Loucy (cell line): Measurements from ENCODE around the gene TTLL7.

Source experiments
- H2AFZ ChIP-seq: fragments of 200-600 bp; sonication (generic); 2 replicates; pipeline ENCODE4 v1.6.0; 2016; ENCODE audit warnings: antibody characterized with exemption, mild to moderate bottlenecking, low read length, moderate library complexity
- H3F3A ChIP-seq: fragments of 200-600 bp; 2 replicates; pipeline ENCODE4 v1.6.0; 2016; ENCODE audit warnings: antibody characterized with exemption, low read depth, mild to moderate bottlenecking
- H3K27me3 ChIP-seq: fragments of 200-600 bp; sonication (generic); 2 replicates; pipeline ENCODE4 v1.6.1; 2014; ENCODE audit warnings: low read length, mild to moderate bottlenecking; ENCODE audit not compliant: insufficient read depth, poor library complexity, severe bottlenecking
- H3K36me3 ChIP-seq: fragments of 200-600 bp; sonication (generic); 2 replicates; pipeline ENCODE4 v1.6.1; 2016; ENCODE audit warnings: low read length; ENCODE audit not compliant: insufficient read depth
- H3K4me1 ChIP-seq: fragments of 200-600 bp; sonication (generic); 2 replicates; pipeline ENCODE4 v1.5.1; 2014; ENCODE audit warnings: low read length, mild to moderate bottlenecking; ENCODE audit not compliant: insufficient read depth, poor library complexity, severe bottlenecking
- H3K4me2 ChIP-seq: fragments of 200-600 bp; sonication (generic); 2 replicates; pipeline ENCODE4 v1.6.0; 2014; ENCODE audit warnings: antibody characterized with exemption, low read length, low read depth, mild to moderate bottlenecking; ENCODE audit not compliant: poor library complexity, severe bottlenecking
- H3K4me3 ChIP-seq: fragments of 200-600 bp; sonication (generic); 2 replicates; pipeline ENCODE4 v1.5.1; 2014; ENCODE audit warnings: low read length, mild to moderate bottlenecking, mixed read lengths; ENCODE audit not compliant: poor library complexity, severe bottlenecking
- H3K79me2 ChIP-seq: fragments of 200-600 bp; sonication (generic); 2 replicates; pipeline ENCODE4 v1.6.1; 2014; ENCODE audit warnings: low read length; ENCODE audit not compliant: insufficient read depth
- H3K9ac ChIP-seq: fragments of 200-600 bp; sonication (generic); 2 replicates; pipeline ENCODE4 v1.6.0; 2014; ENCODE audit warnings: mild to moderate bottlenecking, low read depth, low read length, moderate library complexity; ENCODE audit not compliant: poor library complexity, severe bottlenecking
- H3K9me2 ChIP-seq: fragments of 200-600 bp; sonication (generic); replicated peaks from 2 replicates; pipeline ENCODE4 v1.6.1; 2016; ENCODE audit warnings: low read depth, low read length, mixed read lengths
- H3K9me3 ChIP-seq: fragments of 200-600 bp; sonication (generic); 2 replicates; pipeline ENCODE4 v1.6.1; 2014; ENCODE audit warnings: mild to moderate bottlenecking, antibody characterized with exemption, low read length, low read depth; ENCODE audit not compliant: insufficient read depth
- H4K20me1 ChIP-seq: fragments of 200-600 bp; sonication (generic); 2 replicates; pipeline ENCODE4 v1.6.0; 2014; ENCODE audit warnings: antibody characterized with exemption, low read length, mild to moderate bottlenecking; ENCODE audit not compliant: insufficient read depth, poor library complexity, severe bottlenecking
- CTCF ChIP-seq: fragments of 200-600 bp; sonication (generic); conservative IDR thresholded peaks from 2 replicates; pipeline ENCODE4 v1.5.1; 2014; ENCODE audit warnings: mild to moderate bottlenecking, antibody characterized with exemption, low read length
- EZH2phosphoT487 ChIP-seq: fragments of 200-600 bp; IDR thresholded peaks from 2 replicates; pipeline ENCODE4 v1.6.1; 2018; ENCODE audit warnings: antibody characterized with exemption, mild to moderate bottlenecking, moderate library complexity, borderline replicate concordance

The TTLL7 gene

DNA sequence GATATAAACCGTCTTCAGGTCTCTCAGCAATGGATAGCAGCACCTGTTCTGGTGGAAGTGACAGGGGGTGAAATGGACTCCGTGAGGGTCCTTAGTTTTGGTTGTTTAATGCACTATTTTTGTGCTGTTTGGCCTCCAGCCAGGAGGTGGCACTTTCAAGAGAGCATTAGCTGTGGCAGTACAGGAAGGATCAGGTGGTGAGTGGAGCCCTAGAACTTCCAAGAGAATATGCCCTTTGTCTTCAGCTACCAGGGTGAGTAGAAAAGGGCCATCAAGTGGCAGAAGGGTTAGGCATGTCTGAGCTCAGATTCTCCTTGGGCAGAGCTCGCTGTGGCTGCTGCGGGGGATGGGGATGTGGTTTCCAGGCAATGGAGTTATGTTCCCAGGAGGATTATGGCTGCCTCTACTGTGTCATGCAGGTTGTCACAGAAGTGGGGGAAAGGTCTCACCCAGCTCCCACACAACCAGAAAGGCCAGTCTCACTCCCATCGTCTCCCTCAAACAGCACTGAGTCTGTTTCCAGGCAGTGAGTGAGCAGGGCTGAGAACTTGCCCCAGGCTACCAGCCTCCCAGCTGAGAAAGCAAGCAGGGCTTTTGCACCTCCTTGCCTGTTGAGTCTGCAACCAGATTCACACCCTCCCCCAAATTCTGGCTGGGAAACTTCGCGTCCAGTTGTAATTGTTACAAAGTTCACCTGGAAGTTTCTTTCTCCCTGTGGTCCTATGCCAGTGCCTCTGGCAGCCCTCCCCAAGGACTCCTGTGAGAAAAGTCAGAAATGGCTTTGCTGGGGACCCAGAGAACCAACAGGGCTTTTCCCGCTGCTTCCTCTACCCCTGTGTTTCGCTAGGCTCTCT, 39.1 kb upstream of the TTLL7 start:
- no peaks in the 10 kb centered on the region for H3K9me3 ChIP-seq
- no peak overlapping the region for H3K9ac ChIP-seq
- no peak overlapping the region for H3K4me3 ChIP-seq
- H3K79me2 ChIP-seq = no peaks in the 10 kb centered on the region
- H3F3A ChIP-seq = no peaks in the 10 kb centered on the region
- no peaks in the 10 kb centered on the region for H3K9me2 ChIP-seq
- no peaks in the 10 kb centered on the region for H3K4me1 ChIP-seq
- H3K36me3 ChIP-seq = no peaks in the 10 kb centered on the region
- no peaks in the 10 kb centered on the region for H4K20me1 ChIP-seq
- H3K4me2 ChIP-seq = no peak overlapping the region
- peak overlapping the region; percentile 52; the same call in 1 of the 2 replicates for H2AFZ ChIP-seq
- peak; percentile 31; the same call in 1 of the 2 replicates for TF ChIP-seq CTCF
- no peak for TF ChIP-seq EZH2phosphoT487
- no peaks in the 10 kb centered on the region for H3K27me3 ChIP-seq

GRCh38 chr1:84031802-84032327, 32.9 kb upstream of the TTLL7 start:
- no peaks in the 10 kb centered on the region for H3K9me2 ChIP-seq
- no peak overlapping the region for H3K9ac ChIP-seq
- no peaks in the 10 kb centered on the region for H3K9me3 ChIP-seq
- H3K4me2 ChIP-seq = no peak overlapping the region
- no peaks in the 10 kb centered on the region for H3K27me3 ChIP-seq
- H3K79me2 ChIP-seq = no peaks in the 10 kb centered on the region
- H3K4me3 ChIP-seq = no peak overlapping the region
- TF ChIP-seq CTCF (no peak), EZH2phosphoT487 (no peak)
- H3F3A ChIP-seq = no peaks in the 10 kb centered on the region
- no peaks in the 10 kb centered on the region for H4K20me1 ChIP-seq
- no peaks in the 10 kb centered on the region for H3K36me3 ChIP-seq
- H3K4me1 ChIP-seq = no peaks in the 10 kb centered on the region
- H2AFZ ChIP-seq = no peak overlapping the region

- Histone ChIP-seq H3K4me3 (no peak overlapping the region), H3K36me3 (no peaks in the 10 kb centered on the region), H3K9ac (no peak overlapping the region), H3K4me1 (no peaks in the 10 kb centered on the region), H3K27me3 (no peaks in the 10 kb centered on the region), H3K79me2 (no peaks in the 10 kb centered on the region), H3K9me2 (no peaks in the 10 kb centered on the region), H3F3A (no peaks in the 10 kb centered on the region), H4K20me1 (no peaks in the 10 kb centered on the region), H2AFZ (no peak overlapping the region), H3K4me2 (no peak overlapping the region), H3K9me3 (no peaks in the 10 kb centered on the region)
- TF ChIP-seq EZH2phosphoT487 (no peak), CTCF (no peak)
These were observed 28.4 kb upstream of the TTLL7 start for GRCh38 chr1:84027368-84027767.
